IPS-18c (cell line): ENCODE measurements around the gene MRPL42.

Experiments
- H3K4me3 ChIP-seq: 2 replicates; pipeline ENCODE4 v1.7.0; 2013; ENCODE audit warnings: low read depth, mild to moderate bottlenecking, low read length, moderate library complexity; ENCODE audit not compliant: insufficient read depth
- H3K9me3 ChIP-seq: one replicate; pipeline ENCODE4 v1.6.1; 2013; ENCODE audit warnings: mild to moderate bottlenecking, low read length, moderate library complexity; ENCODE audit not compliant: control insufficient read depth, insufficient read depth

The MRPL42 gene

GRCh38 chr12:93441617-93442410 lies 25.5 kb upstream of the MRPL42 start, which contains the start of gene UBE2N:
UBE2N (minus strand) TSS chr12:93441947; CDS start chr12:93441884, 63 bp downstream.
- Histone ChIP-seq H3K9me3 (peaks cover 2% of the 10 kb centered on the region), H3K4me3 (peak within 1 kb of the TSS; percentile 96)

GRCh38 chr12:93442411-93443340 lies 24.6 kb upstream of the MRPL42 start:
- H3K4me3 ChIP-seq = peak overlapping the region; percentile 96
- peaks cover 2% of the 10 kb centered on the region for H3K9me3 ChIP-seq

- H3K4me3 ChIP-seq = no peak overlapping the region
- H3K9me3 ChIP-seq = peaks cover 2% of the 10 kb centered on the region
Observed at GRCh38 chr12:93443576-93443975, 23.7 kb upstream of the MRPL42 start.

- H3K9me3 ChIP-seq = no peaks in the 10 kb centered on the region
- no peak overlapping the region for H3K4me3 ChIP-seq
Observed at GRCh38 chr12:93447555-93448290, 19.6 kb upstream of the MRPL42 start.

GRCh38 chr12:93448796-93449195 lies 18.5 kb upstream of the MRPL42 start:
- Histone ChIP-seq H3K9me3 (no peaks in the 10 kb centered on the region), H3K4me3 (no peak overlapping the region)

- no peaks in the 10 kb centered on the region for H3K9me3 ChIP-seq
- no peak overlapping the region for H3K4me3 ChIP-seq
Observed at GRCh38 chr12:93449277-93449676, 18.0 kb upstream of the MRPL42 start.

GRCh38 chr12:93451423-93452158 lies 15.7 kb upstream of the MRPL42 start:
- no peaks in the 10 kb centered on the region for H3K9me3 ChIP-seq
- no peak overlapping the region for H3K4me3 ChIP-seq

- no peak overlapping the region for H3K4me3 ChIP-seq
- no peaks in the 10 kb centered on the region for H3K9me3 ChIP-seq
Observed at GRCh38 chr12:93453633-93454032, 13.7 kb upstream of the MRPL42 start.

- H3K9me3 ChIP-seq = no peaks in the 10 kb centered on the region
- no peak overlapping the region for H3K4me3 ChIP-seq
Observed at GRCh38 chr12:93456077-93456476, 11.2 kb upstream of the MRPL42 start.

- Histone ChIP-seq H3K4me3 (no peak overlapping the region), H3K9me3 (no peaks in the 10 kb centered on the region)
Observed at GRCh38 chr12:93459097-93459496, 8.2 kb upstream of the MRPL42 start.

GRCh38 chr12:93460003-93460402 lies 7.3 kb upstream of the MRPL42 start:
- Histone ChIP-seq H3K4me3 (no peak overlapping the region), H3K9me3 (no peaks in the 10 kb centered on the region)

GRCh38 chr12:93460902-93461301 lies 6.4 kb upstream of the MRPL42 start:
- Histone ChIP-seq H3K4me3 (no peak overlapping the region), H3K9me3 (no peaks in the 10 kb centered on the region)

GRCh38 chr12:93461503-93461902 lies 5.8 kb upstream of the MRPL42 start:
- Histone ChIP-seq H3K9me3 (no peaks in the 10 kb centered on the region), H3K4me3 (no peak overlapping the region)

- no peak overlapping the region for H3K4me3 ChIP-seq
Observed at GRCh38 chr12:93465841-93466240, 1.5 kb upstream of the MRPL42 start.

GRCh38 chr12:93466625-93467350 lies 526 bp upstream of the MRPL42 start:
- Histone ChIP-seq H3K4me3 (no peak overlapping the region; the same call in 1 of the 2 replicates), H3K9me3 (no peaks in the 10 kb centered on the region)

More at GRCh38 chr12:93465841-93466240, 1.5 kb upstream of the MRPL42 start:
- no peaks in the 10 kb centered on the region for H3K9me3 ChIP-seq

- Histone ChIP-seq H3K4me3 (peak overlapping the region; percentile 98), H3K9me3 (no peaks in the 10 kb centered on the region)
Observed at GRCh38 chr12:93468008-93468371, 676 bp downstream of the MRPL42 start.
